Fibroblast of mammary gland (primary cell): Measurements from ENCODE around the gene TASOR.
"Not testable (repeated sequence)": the region's sequence is repeated elsewhere in the genome, so short reads cannot be mapped to it uniquely, and the experiment has no call there.

Source experiments
- DNase-seq: peaks from one replicate; pipeline ENCODE4 v3.0.0-alpha.2; 2010; ENCODE audit warnings: low read depth
- H3K4me3 ChIP-seq: 2 replicates; pipeline ENCODE4 v1.5.1; 2011; ENCODE audit warnings: low read depth, mild to moderate bottlenecking, low read length, moderate library complexity; ENCODE audit not compliant: control insufficient read depth
- TF ChIP-seq, protein P1 (sequence below): conservative IDR thresholded peaks from 2 replicates; pipeline ENCODE4 v1.5.1; 2011; ENCODE audit warnings: low read depth, low read length, inconsistent platforms; ENCODE audit not compliant: control insufficient read depth, insufficient read depth

The TASOR gene

DNA sequence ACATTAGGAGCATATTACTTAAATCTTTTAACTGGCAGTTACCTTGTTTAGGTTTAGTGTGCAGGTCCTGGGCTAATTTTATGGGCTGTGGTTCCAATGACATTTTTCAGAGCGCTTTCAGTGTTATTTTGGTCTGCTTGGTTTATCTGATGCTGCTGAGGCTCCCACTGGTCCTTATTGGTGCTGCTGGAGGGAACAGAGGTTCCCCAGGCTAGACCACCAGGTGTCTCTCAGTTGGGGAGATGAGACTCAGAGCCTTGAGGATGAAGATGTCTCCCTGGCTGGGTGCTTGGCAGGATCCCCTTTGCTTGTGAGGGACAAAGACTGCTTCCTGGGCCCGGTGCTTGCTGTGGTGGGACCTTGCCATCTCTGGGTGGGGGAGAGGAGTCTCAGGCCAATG is 28.3 kb upstream of the TASOR start:
- TF ChIP-seq, protein P1, sequence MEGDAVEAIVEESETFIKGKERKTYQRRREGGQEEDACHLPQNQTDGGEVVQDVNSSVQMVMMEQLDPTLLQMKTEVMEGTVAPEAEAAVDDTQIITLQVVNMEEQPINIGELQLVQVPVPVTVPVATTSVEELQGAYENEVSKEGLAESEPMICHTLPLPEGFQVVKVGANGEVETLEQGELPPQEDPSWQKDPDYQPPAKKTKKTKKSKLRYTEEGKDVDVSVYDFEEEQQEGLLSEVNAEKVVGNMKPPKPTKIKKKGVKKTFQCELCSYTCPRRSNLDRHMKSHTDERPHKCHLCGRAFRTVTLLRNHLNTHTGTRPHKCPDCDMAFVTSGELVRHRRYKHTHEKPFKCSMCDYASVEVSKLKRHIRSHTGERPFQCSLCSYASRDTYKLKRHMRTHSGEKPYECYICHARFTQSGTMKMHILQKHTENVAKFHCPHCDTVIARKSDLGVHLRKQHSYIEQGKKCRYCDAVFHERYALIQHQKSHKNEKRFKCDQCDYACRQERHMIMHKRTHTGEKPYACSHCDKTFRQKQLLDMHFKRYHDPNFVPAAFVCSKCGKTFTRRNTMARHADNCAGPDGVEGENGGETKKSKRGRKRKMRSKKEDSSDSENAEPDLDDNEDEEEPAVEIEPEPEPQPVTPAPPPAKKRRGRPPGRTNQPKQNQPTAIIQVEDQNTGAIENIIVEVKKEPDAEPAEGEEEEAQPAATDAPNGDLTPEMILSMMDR = no peak
- DNase-seq = no peak
- H3K4me3 ChIP-seq = no peak overlapping the region

DNA sequence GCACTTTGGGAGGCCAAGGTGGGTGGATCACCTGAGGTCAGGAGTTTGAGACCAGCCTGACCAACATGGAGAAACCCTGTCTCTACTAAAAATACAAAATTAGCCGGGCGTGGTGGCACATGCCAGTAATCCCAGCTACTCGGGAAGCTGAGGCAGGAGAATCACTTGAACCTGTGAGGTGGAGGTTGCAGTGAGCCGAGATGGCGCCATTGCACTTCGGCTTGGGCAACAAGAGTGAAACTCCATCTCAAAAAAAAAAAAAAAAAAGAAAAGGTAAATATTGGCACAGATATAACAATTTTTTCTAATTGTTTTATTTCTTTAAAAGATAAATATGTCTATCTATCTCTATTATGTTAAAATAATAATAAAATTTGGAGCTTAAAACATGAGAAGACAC is 24.3 kb upstream of the TASOR start:
- not testable (repeated sequence) for H3K4me3 ChIP-seq, DNase-seq

DNA sequence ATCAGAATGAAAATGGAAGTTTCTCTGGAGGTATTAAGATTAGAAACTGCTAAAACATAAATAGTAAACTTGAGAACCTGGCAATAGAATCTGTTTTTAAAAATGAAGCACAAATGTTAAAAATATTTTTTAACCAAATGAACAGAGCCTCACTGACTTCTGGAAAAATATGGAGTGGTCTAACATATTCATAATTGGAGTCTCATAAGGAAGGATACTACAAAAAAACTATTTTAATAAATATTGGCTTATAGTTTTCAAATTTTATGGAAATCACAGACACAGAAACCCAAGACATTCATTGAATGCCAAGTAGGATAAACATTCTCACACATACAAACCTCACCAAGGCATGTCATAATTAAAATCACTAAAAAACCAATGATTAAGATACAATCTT is 23.6 kb upstream of the TASOR start:
- TF ChIP-seq, protein P1 = no peak
- no peak for DNase-seq
- no peak overlapping the region for H3K4me3 ChIP-seq

DNA sequence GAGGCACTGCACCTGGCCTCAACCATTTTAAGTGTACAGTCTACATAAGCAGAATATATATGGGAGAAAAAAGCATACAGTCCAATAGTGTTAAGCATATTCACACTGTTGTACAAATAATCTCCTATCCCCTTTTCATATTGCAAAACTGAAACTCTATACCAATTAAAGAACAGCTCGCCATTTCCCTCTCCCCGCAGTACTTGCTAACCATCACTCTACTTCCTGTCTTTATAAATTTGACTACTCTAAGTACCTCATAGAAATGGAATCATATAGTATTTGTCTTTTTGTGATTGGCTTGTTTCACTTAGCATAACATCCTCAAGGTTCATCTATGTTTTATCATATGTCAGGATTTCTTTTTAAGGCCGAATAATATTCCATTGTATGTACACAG is 21.6 kb upstream of the TASOR start:
- H3K4me3 ChIP-seq = no peak overlapping the region
- DNase-seq = no peak
- TF ChIP-seq, protein P1 = no peak

DNA sequence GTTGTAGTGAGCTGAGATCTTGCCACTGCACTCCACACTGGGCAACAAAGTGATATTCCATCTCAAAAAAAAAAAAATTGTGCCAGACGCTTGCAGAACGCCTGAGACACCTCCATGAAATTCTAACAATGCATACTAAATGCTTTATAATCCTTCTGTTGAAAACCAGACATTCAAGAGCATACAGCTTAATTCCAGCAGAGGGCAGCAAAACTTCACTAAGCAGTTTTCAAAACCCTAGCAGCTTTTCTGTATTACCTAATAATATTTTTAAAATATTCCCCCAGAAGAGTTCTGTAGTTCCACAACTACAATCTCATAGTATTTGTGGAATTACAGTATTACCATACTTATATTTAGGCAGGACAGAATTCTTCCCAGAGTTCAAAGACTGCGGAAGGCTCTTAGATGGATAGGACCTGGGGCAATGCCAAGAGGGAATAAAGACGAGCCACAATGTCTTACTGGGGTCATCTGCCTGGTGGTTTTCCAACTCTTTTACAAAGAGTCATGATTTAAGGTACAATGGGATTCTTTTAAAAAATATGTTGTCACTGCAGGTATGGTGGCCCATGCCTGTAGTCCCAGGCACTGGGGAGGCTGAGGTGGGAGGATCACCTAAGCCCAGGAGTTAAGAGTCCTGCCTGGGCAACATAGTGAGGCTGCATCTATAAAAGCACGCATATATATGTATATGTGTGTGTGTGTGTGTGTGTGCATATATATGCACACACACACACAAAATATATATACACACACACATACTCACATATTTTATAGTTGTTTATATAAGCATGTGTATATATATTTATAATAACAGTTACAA is 19.6 kb upstream of the TASOR start:
- TF ChIP-seq, protein P1 = peak; percentile 88
- H3K4me3 ChIP-seq = no peak overlapping the region
- peak; percentile 77 for DNase-seq

DNA sequence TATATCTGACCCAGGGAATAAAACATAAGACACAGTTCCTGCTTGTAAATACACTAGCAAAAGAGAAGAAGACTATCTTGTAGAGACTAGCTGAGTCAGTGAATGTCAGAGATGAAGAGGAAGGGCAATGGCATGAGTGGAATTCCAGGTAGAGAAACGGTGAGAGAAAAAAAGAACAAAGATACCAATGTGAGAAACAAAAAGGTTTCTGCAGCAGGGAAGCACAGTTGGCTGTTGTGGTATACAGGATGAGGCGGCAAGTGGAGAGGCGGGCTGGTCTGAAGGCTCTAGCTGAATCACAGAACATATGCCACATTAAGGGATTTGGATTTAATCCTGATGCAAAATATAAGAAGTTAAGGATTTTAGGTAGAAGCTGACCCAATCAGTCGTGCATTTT is 17.1 kb upstream of the TASOR start:
- no peak for DNase-seq
- TF ChIP-seq, protein P1 = no peak
- no peak overlapping the region for H3K4me3 ChIP-seq

DNA sequence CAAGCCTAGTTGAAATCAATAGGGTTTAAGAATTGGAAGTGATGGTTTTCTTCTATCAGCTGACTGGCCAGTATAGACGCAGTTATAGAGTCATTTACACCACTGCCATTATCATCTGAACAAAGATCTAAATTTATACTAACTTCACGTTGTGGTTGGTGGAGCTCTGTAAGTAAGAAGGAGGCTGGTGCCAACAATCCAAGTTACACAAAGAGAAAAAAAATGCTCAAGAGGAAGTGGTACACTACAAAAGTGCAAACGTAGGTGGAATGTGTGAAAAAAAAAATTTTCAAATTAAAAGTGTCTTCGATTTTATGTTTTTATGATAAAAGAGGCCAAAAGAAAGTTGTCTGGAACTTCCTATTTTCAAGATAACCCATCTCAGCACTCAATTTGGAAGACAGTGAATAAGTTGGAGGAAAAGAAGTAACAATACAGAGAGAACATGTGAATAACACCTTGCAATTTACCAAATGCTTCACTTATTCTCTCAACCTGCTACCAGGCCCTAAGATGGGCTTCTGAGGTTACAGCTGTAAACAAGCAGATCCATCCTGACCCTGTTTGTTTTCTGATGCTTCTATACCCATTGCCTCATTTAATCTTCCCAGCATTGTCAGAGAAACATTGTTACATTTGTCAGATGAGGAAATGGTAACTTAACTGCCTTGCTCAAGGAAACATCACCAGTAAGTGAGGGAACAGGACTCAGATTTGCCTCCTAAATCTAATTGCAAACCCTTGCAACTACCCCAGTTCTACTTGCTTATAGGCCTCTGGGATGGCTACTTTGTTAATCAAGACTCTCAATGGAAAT is 12.0 kb upstream of the TASOR start:
- no peak overlapping the region for H3K4me3 ChIP-seq
- DNase-seq = no peak
- TF ChIP-seq, protein P1 = no peak
